HG03558 (cell line): Measurements from ENCODE around the gene NUDT8.

Source experiments
- ATAC-seq: cut with Tn5 transposase; IDR thresholded peaks from one replicate; pipeline ENCODE4 v1.9.1; 2021; ENCODE audit warnings: moderate number of reproducible peaks; ENCODE audit not compliant: unreplicated experiment; ENCODE audit errors: extremely low read depth

The NUDT8 gene

GRCh38 chr11:67629386-67630227 is at the start of gene NUDT8:
Gene NUDT8 (minus strand): TSS chr11:67629937. CDS start chr11:67629911, 26 bp downstream.
- ATAC-seq, result no peak

- ATAC-seq, result no peak
Measured at GRCh38 chr11:67675058-67675747, 45.5 kb upstream of the NUDT8 start.

- no peak for ATAC-seq
Measured at GRCh38 chr11:67674442-67674871, 44.7 kb upstream of the NUDT8 start, which contains the start of gene ALDH3B2. Gene ALDH3B2 (minus strand): TSS chr11:67674623. CDS start chr11:67666935, 7,688 bp downstream.

GRCh38 chr11:67673902-67674301 is 44.2 kb upstream of the NUDT8 start:
- ATAC-seq, result no peak

GRCh38 chr11:67673358-67673757 is 43.6 kb upstream of the NUDT8 start:
- ATAC-seq, result no peak

GRCh38 chr11:67671211-67671520 is 41.4 kb upstream of the NUDT8 start:
- no peak for ATAC-seq

GRCh38 chr11:67670316-67671210 is 40.8 kb upstream of the NUDT8 start:
- no peak for ATAC-seq

- no peak for ATAC-seq
Measured at GRCh38 chr11:67668192-67668551, 38.4 kb upstream of the NUDT8 start.

- no peak for ATAC-seq
Measured at GRCh38 chr11:67667490-67668191, 37.9 kb upstream of the NUDT8 start.

GRCh38 chr11:67666676-67667489 is 37.1 kb upstream of the NUDT8 start:
- no peak for ATAC-seq

GRCh38 chr11:67666303-67666645 is 36.5 kb upstream of the NUDT8 start:
- no peak for ATAC-seq

- no peak for ATAC-seq
Measured at GRCh38 chr11:67665541-67666302, 36.0 kb upstream of the NUDT8 start.

- no peak for ATAC-seq
Measured at GRCh38 chr11:67664696-67665540, 35.2 kb upstream of the NUDT8 start.

- ATAC-seq, result no peak
Measured at GRCh38 chr11:67664213-67664585, 34.5 kb upstream of the NUDT8 start.

GRCh38 chr11:67663532-67664212 is 33.9 kb upstream of the NUDT8 start:
- ATAC-seq, result no peak

- ATAC-seq, result no peak
Measured at GRCh38 chr11:67662835-67663531, 33.2 kb upstream of the NUDT8 start.
